ENCODE results near the gene PHF20.

DNA sequence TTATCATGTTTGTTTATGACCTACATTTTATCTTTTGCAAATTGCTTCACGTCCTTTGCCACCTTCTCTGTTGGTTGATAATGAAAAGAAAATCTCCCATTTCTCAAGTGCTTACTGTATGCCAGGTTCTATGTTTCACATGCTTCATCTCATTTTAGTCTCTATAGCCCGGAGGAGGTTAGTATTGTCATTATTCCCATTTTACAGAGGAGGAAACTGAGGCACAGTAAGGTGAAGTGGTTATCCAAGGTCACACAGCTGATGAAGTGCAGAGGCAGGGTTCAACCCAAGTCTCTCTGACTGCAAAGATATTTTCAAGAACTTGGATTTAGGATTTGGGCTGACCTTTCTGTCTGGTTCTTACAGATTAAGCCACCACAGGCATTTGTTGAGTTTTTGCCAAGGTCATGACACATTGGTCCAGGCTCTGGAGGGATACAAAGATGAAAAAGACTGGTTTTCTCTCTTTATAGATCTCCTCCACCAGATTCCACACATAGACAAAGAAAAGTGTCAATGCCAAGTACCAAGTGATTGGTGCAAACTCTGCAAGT, 217.2 kb downstream of the PHF20 start:
- TF ChIP-seq POLR2AphosphoS5 (IDR thresholded peaks at IDR 0.05; ENCODE audit: insufficient read depth, low read depth, low read length) (no peak), MYC (IDR thresholded peaks at IDR 0.05; ENCODE audit: low read depth, low read length) (no peak), EZH2 (IDR thresholded peaks at IDR 0.05; ENCODE audit: borderline replicate concordance, low read depth, low read length, severe bottlenecking) (no peak), POLR2A (IDR thresholded peaks at IDR 0.05; ENCODE audit: low read depth, low read length) (no peak)
- TF ChIP-seq, protein P1, sequence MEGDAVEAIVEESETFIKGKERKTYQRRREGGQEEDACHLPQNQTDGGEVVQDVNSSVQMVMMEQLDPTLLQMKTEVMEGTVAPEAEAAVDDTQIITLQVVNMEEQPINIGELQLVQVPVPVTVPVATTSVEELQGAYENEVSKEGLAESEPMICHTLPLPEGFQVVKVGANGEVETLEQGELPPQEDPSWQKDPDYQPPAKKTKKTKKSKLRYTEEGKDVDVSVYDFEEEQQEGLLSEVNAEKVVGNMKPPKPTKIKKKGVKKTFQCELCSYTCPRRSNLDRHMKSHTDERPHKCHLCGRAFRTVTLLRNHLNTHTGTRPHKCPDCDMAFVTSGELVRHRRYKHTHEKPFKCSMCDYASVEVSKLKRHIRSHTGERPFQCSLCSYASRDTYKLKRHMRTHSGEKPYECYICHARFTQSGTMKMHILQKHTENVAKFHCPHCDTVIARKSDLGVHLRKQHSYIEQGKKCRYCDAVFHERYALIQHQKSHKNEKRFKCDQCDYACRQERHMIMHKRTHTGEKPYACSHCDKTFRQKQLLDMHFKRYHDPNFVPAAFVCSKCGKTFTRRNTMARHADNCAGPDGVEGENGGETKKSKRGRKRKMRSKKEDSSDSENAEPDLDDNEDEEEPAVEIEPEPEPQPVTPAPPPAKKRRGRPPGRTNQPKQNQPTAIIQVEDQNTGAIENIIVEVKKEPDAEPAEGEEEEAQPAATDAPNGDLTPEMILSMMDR (IDR thresholded peaks at IDR 0.05; ENCODE audit: extremely low read depth in 1 of 2, insufficient read depth in 1 of 2, low read depth in 1 of 2, low read length in 2 of 2) = no peak
- TF ChIP-seq, protein P2, sequence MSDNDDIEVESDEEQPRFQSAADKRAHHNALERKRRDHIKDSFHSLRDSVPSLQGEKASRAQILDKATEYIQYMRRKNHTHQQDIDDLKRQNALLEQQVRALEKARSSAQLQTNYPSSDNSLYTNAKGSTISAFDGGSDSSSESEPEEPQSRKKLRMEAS (IDR thresholded peaks at IDR 0.05; ENCODE audit: insufficient read depth, insufficient read length) = no peak
